Activated T-cell treated with anti-CD3 and anti-CD28 coated beads, Interleukin-2, amount 50 U/mL, for 72 hours (primary cell): ENCODE measurements around the gene RYR3. TPM values are rescaled to one million over a fixed set of nuclear protein-coding genes. Genes with fewer than 3 reads are reported as not detected.

Source experiments
- ATAC-seq, 2 donors: fragments of 150-1000 bp; cut with Tn5 transposase; replicated peaks in 1 of 2; 2 replicates each; pipeline ENCODE4 v1.10.0; 2021; ENCODE audit warnings: moderate library complexity in 2 of 2, mild to moderate bottlenecking in 1 of 2
- DNase-seq, 2 donors: peaks; one replicate each; pipeline ENCODE4 v3.0.0; 2021 to 2022; ENCODE audit warnings: mixed read lengths in 1 of 2
- H3K27ac Mint-ChIP-seq: one replicate; pipeline ENCODE4 v1.8.0; 2022; ENCODE audit warnings: mild to moderate bottlenecking, moderate library complexity, mixed read lengths
- H3K27me3 Mint-ChIP-seq: one replicate; pipeline ENCODE4 v1.8.0; 2022; ENCODE audit warnings: low read depth, mixed read lengths
- H3K36me3 Mint-ChIP-seq, 2 donors: one replicate each; pipeline ENCODE4 v1.8.0; 2022; ENCODE audit warnings: mixed read lengths in 2 of 2, mild to moderate bottlenecking in 1 of 2; ENCODE audit not compliant: insufficient read depth in 2 of 2
- H3K4me1 Mint-ChIP-seq: one replicate; pipeline ENCODE4 v1.8.0; 2022; ENCODE audit warnings: low read depth, mixed read lengths
- H3K4me3 Mint-ChIP-seq, 2 donors: one replicate each; pipeline ENCODE4 v1.8.0; 2022; ENCODE audit warnings: mild to moderate bottlenecking in 2 of 2, mixed read lengths in 2 of 2, moderate library complexity in 2 of 2
- H3K9me3 Mint-ChIP-seq, 2 donors: one replicate each; pipeline ENCODE4 v1.8.0; 2022; ENCODE audit warnings: mixed read lengths in 2 of 2
- total RNA-seq, 2 donors: library from RNA; stranded (reverse); gene quantifications; one replicate each; pipeline ENCODE4 v1.2.3, GENCODE V29; 2022

RYR3 gene
- total RNA-seq, 2 donors from 2014 or later: not detected

- Mint-ChIP-seq H3K4me3 (no peak overlapping the region), H3K36me3 (no peaks in the 10 kb centered on the region), H3K9me3 (no peaks in the 10 kb centered on the region), H3K4me1 (no peaks in the 10 kb centered on the region), H3K27ac (no peak overlapping the region), H3K27me3 (peaks cover 8% of the 10 kb centered on the region)
- DNase-seq: no peak
- ATAC-seq: no peak
Observed at GRCh38 chr15:33641069-33641468, 330.3 kb downstream of the RYR3 start.

GRCh38 chr15:33644304-33644703, 333.5 kb downstream of the RYR3 start:
- Mint-ChIP-seq H3K27ac (no peak overlapping the region), H3K36me3 (no peaks in the 10 kb centered on the region)

GRCh38 chr15:33646744-33647143, 336.0 kb downstream of the RYR3 start:
- peaks cover 13% of the 10 kb centered on the region for H3K4me1 Mint-ChIP-seq
- peaks cover 5% of the 10 kb centered on the region for H3K27me3 Mint-ChIP-seq
- H3K9me3 Mint-ChIP-seq: no peaks in the 10 kb centered on the region
- H3K27ac Mint-ChIP-seq: no peak overlapping the region
- H3K4me3 Mint-ChIP-seq: no peak overlapping the region
- no peaks in the 10 kb centered on the region for H3K36me3 Mint-ChIP-seq
- no peak for ATAC-seq
- DNase-seq: no peak

More at GRCh38 chr15:33644304-33644703, 333.5 kb downstream of the RYR3 start:
- Mint-ChIP-seq H3K27me3 (peaks cover 8% of the 10 kb centered on the region), H3K9me3 (no peaks in the 10 kb centered on the region), H3K4me3 (no peak overlapping the region), H3K4me1 (peaks cover 5% of the 10 kb centered on the region)
- DNase-seq (no peak), ATAC-seq (no peak)

GRCh38 chr15:33649217-33649933, 338.6 kb downstream of the RYR3 start:
- no peaks in the 10 kb centered on the region for H3K36me3 Mint-ChIP-seq
- no peaks in the 10 kb centered on the region for H3K9me3 Mint-ChIP-seq
- peak overlapping the region; percentile 4 to 16 for H3K4me3 Mint-ChIP-seq
- ATAC-seq (peak; percentile 61 to 64), DNase-seq (no peak)
- H3K4me1 Mint-ChIP-seq: peaks cover 13% of the 10 kb centered on the region
- no peak overlapping the region for H3K27ac Mint-ChIP-seq
- H3K27me3 Mint-ChIP-seq: no peaks in the 10 kb centered on the region

GRCh38 chr15:33654860-33655259, 344.1 kb downstream of the RYR3 start:
- no peak for ATAC-seq
- no peak overlapping the region for H3K27ac Mint-ChIP-seq
- no peaks in the 10 kb centered on the region for H3K27me3 Mint-ChIP-seq
- no peaks in the 10 kb centered on the region for H3K36me3 Mint-ChIP-seq
- no peak overlapping the region for H3K4me3 Mint-ChIP-seq
- no peaks in the 10 kb centered on the region for H3K9me3 Mint-ChIP-seq
- H3K4me1 Mint-ChIP-seq: peaks cover 3% of the 10 kb centered on the region
- DNase-seq: no peak

GRCh38 chr15:33655488-33655887, 344.7 kb downstream of the RYR3 start:
- Mint-ChIP-seq H3K4me1 (no peaks in the 10 kb centered on the region), H3K4me3 (no peak overlapping the region), H3K27me3 (no peaks in the 10 kb centered on the region), H3K36me3 (no peaks in the 10 kb centered on the region), H3K9me3 (no peaks in the 10 kb centered on the region), H3K27ac (no peak overlapping the region)
- no peak for ATAC-seq
- DNase-seq: no peak

GRCh38 chr15:33656168-33656567, 345.4 kb downstream of the RYR3 start:
- no peaks in the 10 kb centered on the region for H3K36me3 Mint-ChIP-seq
- DNase-seq (no peak), ATAC-seq (no peak)

DNA sequence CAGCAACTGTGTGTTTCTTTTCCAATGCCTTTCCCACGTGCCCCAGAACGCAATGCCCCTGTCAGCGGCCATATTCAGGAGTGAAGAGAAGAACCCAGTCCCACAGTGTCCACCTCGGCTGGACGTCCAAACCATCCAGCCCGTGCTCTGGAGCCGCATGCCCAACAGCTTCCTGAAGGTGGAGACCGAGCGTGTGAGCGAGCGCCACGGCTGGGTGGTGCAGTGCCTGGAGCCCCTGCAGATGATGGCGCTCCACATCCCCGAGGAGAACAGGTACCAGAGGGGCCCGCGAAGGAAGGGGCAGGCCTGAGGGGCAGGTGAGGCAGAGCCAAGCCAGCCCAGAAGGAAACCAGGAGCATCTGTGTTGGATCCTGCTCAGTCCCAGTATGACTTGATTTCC, 349.4 kb downstream of the RYR3 start:
- no peaks in the 10 kb centered on the region for H3K9me3 Mint-ChIP-seq
- no peak overlapping the region for H3K4me3 Mint-ChIP-seq
- ATAC-seq (no peak), DNase-seq (no peak)
- no peaks in the 10 kb centered on the region for H3K27me3 Mint-ChIP-seq
- no peaks in the 10 kb centered on the region for H3K4me1 Mint-ChIP-seq
- H3K27ac Mint-ChIP-seq: no peak overlapping the region
- H3K36me3 Mint-ChIP-seq: no peaks in the 10 kb centered on the region

More at GRCh38 chr15:33656168-33656567, 345.4 kb downstream of the RYR3 start:
- no peaks in the 10 kb centered on the region for H3K27me3 Mint-ChIP-seq
- H3K27ac Mint-ChIP-seq: no peak overlapping the region
- no peaks in the 10 kb centered on the region for H3K4me1 Mint-ChIP-seq
- no peaks in the 10 kb centered on the region for H3K9me3 Mint-ChIP-seq
- no peak overlapping the region for H3K4me3 Mint-ChIP-seq

GRCh38 chr15:33662014-33662413, 351.2 kb downstream of the RYR3 start:
- no peaks in the 10 kb centered on the region for H3K27me3 Mint-ChIP-seq
- no peak overlapping the region for H3K27ac Mint-ChIP-seq
- DNase-seq: no peak
- H3K4me1 Mint-ChIP-seq: no peaks in the 10 kb centered on the region
- H3K9me3 Mint-ChIP-seq: no peaks in the 10 kb centered on the region
- ATAC-seq: no peak
- no peaks in the 10 kb centered on the region for H3K36me3 Mint-ChIP-seq
- no peak overlapping the region for H3K4me3 Mint-ChIP-seq

DNA sequence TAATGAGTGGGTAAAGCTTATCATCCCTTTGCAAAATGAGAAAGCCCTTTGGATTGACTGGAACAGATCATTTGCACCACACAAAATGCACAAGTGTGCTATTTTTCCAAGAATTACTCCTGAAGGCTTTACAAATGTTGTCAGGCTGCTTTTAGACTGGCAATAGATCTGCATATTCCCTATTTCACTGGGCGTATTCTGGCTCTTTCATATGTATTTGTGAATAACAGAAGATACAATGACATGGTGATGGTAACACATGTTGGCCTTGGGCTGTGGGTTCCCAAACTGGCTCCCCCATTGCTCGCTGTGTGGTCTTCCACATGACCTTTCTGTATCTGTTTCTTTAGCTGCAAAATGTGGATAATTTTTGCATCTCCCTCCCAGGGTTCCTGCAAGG, 354.2 kb downstream of the RYR3 start:
- ATAC-seq: no peak
- no peaks in the 10 kb centered on the region for H3K36me3 Mint-ChIP-seq

DNA sequence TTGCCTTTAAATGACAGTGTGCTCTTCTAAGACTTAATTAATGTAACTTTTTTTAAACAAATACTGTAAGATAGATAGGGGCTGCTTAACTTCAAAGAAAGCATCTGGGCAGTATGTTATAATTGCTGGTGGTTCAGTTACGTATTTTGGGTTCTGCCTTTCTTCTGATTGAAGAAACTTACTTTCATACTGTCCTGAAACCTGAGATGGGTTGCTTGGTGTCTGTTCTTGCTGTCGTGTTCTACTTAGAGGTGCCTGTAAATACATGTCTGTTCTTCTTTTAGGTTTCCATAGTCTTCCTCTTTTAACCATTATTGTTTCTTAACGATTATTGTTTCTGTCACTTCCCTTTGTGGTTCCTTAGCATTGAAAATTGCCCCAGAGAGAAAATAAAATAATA, 359.8 kb downstream of the RYR3 start:
- Mint-ChIP-seq H3K9me3 (no peaks in the 10 kb centered on the region), H3K4me3 (no peak overlapping the region), H3K4me1 (no peaks in the 10 kb centered on the region), H3K27me3 (peaks cover 33% of the 10 kb centered on the region), H3K36me3 (no peaks in the 10 kb centered on the region), H3K27ac (no peak overlapping the region)
- ATAC-seq (no peak), DNase-seq (no peak)

More for the DNA sequence above, 354.2 kb downstream of the RYR3 start:
- no peaks in the 10 kb centered on the region for H3K4me1 Mint-ChIP-seq
- H3K4me3 Mint-ChIP-seq: no peak overlapping the region
- DNase-seq: no peak
- no peaks in the 10 kb centered on the region for H3K9me3 Mint-ChIP-seq
- H3K27ac Mint-ChIP-seq: no peak overlapping the region
- H3K27me3 Mint-ChIP-seq: no peaks in the 10 kb centered on the region

DNA sequence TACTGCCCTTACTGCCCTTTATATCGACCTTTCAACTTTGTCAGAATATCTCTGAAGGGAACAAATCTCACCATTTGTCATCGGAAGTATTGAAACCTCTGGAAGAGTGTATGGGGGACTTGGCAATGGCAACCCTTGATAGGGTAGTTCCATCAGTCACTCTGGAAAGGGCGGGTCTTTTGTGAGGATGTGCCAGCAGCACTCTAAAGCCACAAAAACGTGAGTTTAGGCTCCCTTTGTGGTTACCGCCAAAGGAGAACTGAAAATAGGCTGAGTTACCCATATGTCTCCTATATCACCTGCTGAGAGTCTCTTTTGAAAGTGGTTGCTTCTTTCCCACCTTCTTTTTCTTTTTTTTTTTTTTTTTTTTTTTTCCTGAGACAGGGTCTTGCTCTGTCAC, 360.7 kb downstream of the RYR3 start:
- DNase-seq (no peak), ATAC-seq (no peak)
- Mint-ChIP-seq H3K27ac (no peak overlapping the region), H3K27me3 (peaks cover 41% of the 10 kb centered on the region), H3K4me1 (no peaks in the 10 kb centered on the region), H3K9me3 (no peaks in the 10 kb centered on the region), H3K36me3 (no peaks in the 10 kb centered on the region), H3K4me3 (no peak overlapping the region)

GRCh38 chr15:33675246-33675645, 364.5 kb downstream of the RYR3 start:
- H3K9me3 Mint-ChIP-seq: no peaks in the 10 kb centered on the region
- ATAC-seq (no peak), DNase-seq (peak in 1 of 2 donors; percentile 2)
- no peaks in the 10 kb centered on the region for H3K4me1 Mint-ChIP-seq
- H3K27me3 Mint-ChIP-seq: peaks cover 56% of the 10 kb centered on the region
- H3K4me3 Mint-ChIP-seq: no peak overlapping the region
- no peak overlapping the region for H3K27ac Mint-ChIP-seq
- H3K36me3 Mint-ChIP-seq: no peaks in the 10 kb centered on the region

DNA sequence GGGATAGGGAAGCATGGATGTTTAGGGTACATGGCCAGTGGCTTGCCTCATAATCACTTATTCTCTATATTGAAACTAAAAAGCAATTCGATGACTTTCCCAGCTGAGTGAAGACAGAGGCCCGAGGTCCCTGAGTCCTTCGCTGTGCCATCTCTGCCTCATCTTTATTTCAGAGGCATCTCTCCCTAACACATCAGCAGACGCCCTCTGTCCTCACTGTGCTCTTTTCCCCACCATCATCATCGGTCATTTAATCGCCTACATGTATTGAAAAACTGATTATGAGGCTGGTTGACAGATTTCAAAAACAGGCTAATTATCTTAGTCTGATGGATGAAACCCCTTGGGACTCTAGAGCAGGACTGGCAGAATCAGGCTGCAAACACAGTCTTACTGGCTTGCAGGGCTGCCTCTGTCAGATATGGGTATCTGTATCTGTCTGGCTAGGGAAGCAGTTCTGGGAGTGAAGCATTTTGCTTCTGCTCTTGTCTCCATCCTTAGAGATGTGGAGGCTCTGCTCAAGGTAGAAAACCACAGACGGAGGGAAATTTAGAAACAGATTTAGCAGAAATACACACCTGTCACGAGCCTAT, 366.6 kb downstream of the RYR3 start:
- peaks cover 59% of the 10 kb centered on the region for H3K27me3 Mint-ChIP-seq
- no peaks in the 10 kb centered on the region for H3K36me3 Mint-ChIP-seq
- ATAC-seq: no peak
- H3K9me3 Mint-ChIP-seq: no peaks in the 10 kb centered on the region
- no peak for DNase-seq
- H3K4me1 Mint-ChIP-seq: no peaks in the 10 kb centered on the region
- H3K4me3 Mint-ChIP-seq: no peak overlapping the region
- no peak overlapping the region for H3K27ac Mint-ChIP-seq
